Stimulated activated naive CD8-positive, alpha-beta T cell treated with anti-CD3 and anti-CD28 coated beads, Interleukin-15, amount 100 ng/mL, for 72 hours (primary cell): Measurements from ENCODE around the gene CD81.

ENCODE experiments used
- ATAC-seq: fragments of 150-1000 bp; cut with Tn5 transposase; 2 replicates; pipeline ENCODE4 v1.10.0; 2021; ENCODE audit warnings: mild to moderate bottlenecking, moderate library complexity
- DNase-seq, 2 donors: peaks; one replicate each; pipeline ENCODE4 v3.0.0; 2021 to 2022
- H3K27ac Mint-ChIP-seq, 2 donors: one replicate each; pipeline ENCODE4 v1.8.0; 2022; ENCODE audit warnings: mild to moderate bottlenecking in 2 of 2, mixed read lengths in 2 of 2, moderate library complexity in 2 of 2
- H3K27me3 Mint-ChIP-seq: one replicate; pipeline ENCODE4 v1.8.0; 2022; ENCODE audit warnings: mixed read lengths
- H3K4me1 Mint-ChIP-seq: one replicate; pipeline ENCODE4 v1.8.0; 2022; ENCODE audit warnings: mild to moderate bottlenecking, mixed read lengths
- H3K4me3 Mint-ChIP-seq, 2 donors: one replicate each; pipeline ENCODE4 v1.8.0; 2022; ENCODE audit warnings: mild to moderate bottlenecking in 2 of 2, mixed read lengths in 2 of 2, moderate library complexity in 1 of 2
- H3K9me3 Mint-ChIP-seq, 2 donors: one replicate each; pipeline ENCODE4 v1.8.0; 2022; ENCODE audit warnings: mixed read lengths in 2 of 2

The CD81 gene

GRCh38 chr11:2434506-2435255 is 57.6 kb downstream of the CD81 start:
- H3K4me3 Mint-ChIP-seq, result no peak overlapping the region
- H3K4me1 Mint-ChIP-seq, result no peaks in the 10 kb centered on the region
- DNase-seq (no peak), ATAC-seq (no peak)
- no peak overlapping the region for H3K27ac Mint-ChIP-seq
- no peaks in the 10 kb centered on the region for H3K27me3 Mint-ChIP-seq
- H3K9me3 Mint-ChIP-seq, result no peaks in the 10 kb centered on the region

DNA sequence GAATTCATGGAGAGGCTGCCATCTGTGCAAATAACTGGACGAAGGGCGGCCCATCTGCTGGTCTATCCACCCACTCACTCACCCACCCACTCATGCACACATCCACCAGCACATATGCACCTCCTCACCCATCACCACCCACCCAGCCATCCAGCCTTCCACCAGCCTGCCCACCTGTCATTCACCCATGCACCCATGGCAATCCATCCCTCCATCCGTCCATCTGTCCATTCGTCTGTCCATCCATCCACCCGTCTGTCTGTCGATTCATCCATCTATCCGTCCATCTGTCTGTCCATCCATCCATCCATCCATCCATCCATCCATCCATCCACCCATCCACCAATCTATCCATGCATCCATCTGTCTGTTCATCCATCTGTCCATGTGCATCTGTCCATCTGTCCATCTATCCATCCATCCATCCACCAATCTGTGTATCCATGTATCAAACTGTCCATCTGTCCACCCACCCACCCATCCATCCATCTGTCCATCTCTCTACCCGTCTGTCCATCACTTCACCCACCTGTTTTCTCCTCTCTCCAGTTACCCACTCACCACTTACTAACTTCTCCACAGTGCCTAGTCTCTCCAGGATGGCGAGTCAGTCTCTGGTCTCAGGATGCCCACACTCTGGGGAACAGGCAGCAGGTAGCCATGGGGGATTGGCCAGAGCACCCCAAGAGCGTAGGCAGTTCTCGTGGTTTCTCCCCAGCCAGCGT is 58.3 kb downstream of the CD81 start:
- no peak for ATAC-seq
- DNase-seq, result no peak
- Mint-ChIP-seq H3K4me1 (no peaks in the 10 kb centered on the region), H3K9me3 (no peaks in the 10 kb centered on the region), H3K4me3 (no peak overlapping the region), H3K27me3 (no peaks in the 10 kb centered on the region), H3K27ac (no peak overlapping the region)

DNA sequence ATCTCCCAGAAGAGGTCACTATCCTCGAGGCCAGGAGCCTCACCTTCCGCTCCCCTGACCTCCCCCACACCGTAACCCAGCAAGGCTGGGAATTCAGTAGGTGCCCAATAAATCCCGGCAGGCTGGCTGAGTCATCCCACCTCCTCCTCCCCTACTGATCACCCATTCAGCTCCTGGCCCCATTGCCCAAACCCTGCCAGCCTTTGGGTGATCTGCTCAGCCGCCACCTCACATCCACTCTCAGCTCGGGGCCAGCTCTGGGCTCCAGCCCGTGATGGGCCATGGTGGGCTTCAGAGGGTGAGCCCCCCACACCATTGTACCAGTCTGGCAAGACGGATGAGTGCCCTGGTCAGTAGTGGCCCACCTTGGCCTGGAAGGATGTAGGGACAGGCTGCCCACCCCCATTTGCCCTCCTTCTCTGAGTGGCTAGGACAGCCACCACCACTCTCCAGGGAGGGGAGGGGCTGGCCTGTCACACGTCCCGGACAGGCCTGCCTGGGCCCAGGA is 59.0 kb downstream of the CD81 start:
- Mint-ChIP-seq H3K4me3 (no peak overlapping the region), H3K27me3 (no peaks in the 10 kb centered on the region), H3K9me3 (no peaks in the 10 kb centered on the region), H3K4me1 (no peaks in the 10 kb centered on the region), H3K27ac (no peak overlapping the region)
- no peak for ATAC-seq
- DNase-seq, result no peak

DNA sequence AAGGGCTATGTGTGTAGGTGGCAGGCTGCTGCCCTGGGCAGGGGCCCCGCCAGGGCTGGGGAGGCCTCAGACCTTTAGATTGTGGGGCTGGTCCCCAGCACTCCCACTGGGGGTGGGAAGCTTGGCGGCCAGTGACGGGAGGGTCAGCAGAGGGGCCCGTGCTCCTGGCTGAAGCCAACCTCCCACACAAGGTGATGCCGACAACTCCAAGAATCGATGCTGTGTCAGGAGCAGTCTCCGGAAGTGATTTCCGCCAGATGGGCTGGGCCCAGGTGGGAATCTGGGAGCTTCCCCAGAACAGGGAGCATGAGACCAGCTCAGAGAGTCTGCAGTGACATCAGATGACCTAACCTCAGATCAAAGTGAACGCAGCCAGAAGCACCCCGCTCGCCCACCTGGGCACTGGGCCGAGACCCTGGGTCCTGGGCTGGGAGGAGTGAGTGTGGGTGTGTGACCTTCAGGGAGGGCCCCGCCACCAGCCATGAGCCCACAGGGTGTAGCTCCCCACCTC is 59.5 kb downstream of the CD81 start:
- DNase-seq, result no peak
- no peaks in the 10 kb centered on the region for H3K9me3 Mint-ChIP-seq
- H3K27me3 Mint-ChIP-seq, result no peaks in the 10 kb centered on the region
- ATAC-seq, result peak; percentile 25
- H3K4me1 Mint-ChIP-seq, result peaks cover 5% of the 10 kb centered on the region
- no peak overlapping the region for H3K4me3 Mint-ChIP-seq
- H3K27ac Mint-ChIP-seq, result no peak overlapping the region

DNA sequence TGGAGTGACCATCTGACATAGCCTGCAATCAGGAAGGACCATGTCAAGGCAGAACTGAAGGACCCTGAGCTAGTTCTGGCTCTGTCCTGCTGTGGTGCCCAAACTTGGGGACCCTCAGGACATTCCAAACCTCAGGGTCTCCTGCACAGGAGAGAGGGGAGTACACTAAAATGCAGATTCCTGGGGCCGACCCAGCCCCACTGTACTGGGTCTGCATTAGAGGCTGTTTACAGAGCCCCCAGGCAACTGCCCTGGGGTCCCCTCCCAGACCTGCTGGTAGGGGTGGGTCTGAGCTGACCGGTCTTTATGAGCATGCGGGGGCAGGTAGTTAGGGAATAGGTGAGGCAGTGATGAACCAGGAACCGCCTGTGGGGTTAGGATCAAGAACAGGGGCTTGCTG is 60.4 kb downstream of the CD81 start:
- Mint-ChIP-seq H3K4me3 (no peak overlapping the region), H3K27me3 (no peaks in the 10 kb centered on the region), H3K27ac (peak overlapping the region in 1 of 2 donors; percentile 67), H3K4me1 (peaks cover 6% of the 10 kb centered on the region), H3K9me3 (no peaks in the 10 kb centered on the region)
- DNase-seq (no peak), ATAC-seq (no peak)

DNA sequence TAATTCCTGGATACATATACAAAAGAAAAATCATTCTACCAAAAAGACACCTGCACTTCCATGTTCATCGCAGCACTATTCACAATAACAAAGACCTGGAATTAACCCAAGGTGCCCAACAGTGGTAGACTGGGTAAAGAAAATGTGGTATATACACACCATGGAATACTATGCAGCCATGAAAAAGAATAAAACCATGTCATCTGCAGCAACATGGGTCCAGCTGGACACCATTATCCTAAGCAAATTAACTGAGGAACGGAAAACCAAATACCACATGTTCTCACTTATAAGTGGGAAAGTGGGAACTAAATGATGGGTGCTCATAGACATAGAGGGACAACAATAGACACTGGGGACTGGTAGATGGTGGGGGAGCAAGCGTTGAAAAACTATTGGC is 62.7 kb downstream of the CD81 start:
- ATAC-seq (no peak), DNase-seq (no peak)
- Mint-ChIP-seq H3K4me3 (no peak overlapping the region), H3K27ac (no peak overlapping the region), H3K4me1 (peaks cover 20% of the 10 kb centered on the region), H3K9me3 (no peaks in the 10 kb centered on the region), H3K27me3 (no peaks in the 10 kb centered on the region)

DNA sequence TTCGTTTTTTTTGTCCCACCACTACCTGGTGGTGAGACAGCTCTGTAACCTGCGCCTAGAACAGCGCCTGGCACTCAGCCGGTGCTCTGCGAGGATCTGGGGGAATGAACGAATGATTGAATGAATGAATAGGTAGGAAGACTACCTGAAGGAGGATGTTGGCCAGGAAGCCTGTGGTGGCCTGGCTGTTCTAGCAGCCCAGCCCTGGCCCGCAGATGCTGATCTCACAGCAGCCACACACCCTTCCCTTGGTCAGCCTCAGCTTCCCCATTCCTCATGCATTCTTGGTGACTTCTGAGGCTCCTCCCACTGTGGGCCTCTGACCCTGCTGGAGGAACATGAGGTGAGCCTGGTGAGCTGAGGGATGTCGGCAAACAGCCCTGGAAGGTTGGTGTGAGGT is 63.5 kb downstream of the CD81 start:
- ATAC-seq (no peak), DNase-seq (no peak)
- Mint-ChIP-seq H3K27ac (no peak overlapping the region), H3K9me3 (no peaks in the 10 kb centered on the region), H3K4me1 (peaks cover 26% of the 10 kb centered on the region), H3K4me3 (no peak overlapping the region), H3K27me3 (no peaks in the 10 kb centered on the region)

GRCh38 chr11:2441171-2441570 is 64.1 kb downstream of the CD81 start:
- Mint-ChIP-seq H3K27ac (no peak overlapping the region), H3K4me1 (peaks cover 31% of the 10 kb centered on the region), H3K27me3 (no peaks in the 10 kb centered on the region), H3K9me3 (no peaks in the 10 kb centered on the region), H3K4me3 (no peak overlapping the region)
- no peak for ATAC-seq
- DNase-seq, result no peak

DNA sequence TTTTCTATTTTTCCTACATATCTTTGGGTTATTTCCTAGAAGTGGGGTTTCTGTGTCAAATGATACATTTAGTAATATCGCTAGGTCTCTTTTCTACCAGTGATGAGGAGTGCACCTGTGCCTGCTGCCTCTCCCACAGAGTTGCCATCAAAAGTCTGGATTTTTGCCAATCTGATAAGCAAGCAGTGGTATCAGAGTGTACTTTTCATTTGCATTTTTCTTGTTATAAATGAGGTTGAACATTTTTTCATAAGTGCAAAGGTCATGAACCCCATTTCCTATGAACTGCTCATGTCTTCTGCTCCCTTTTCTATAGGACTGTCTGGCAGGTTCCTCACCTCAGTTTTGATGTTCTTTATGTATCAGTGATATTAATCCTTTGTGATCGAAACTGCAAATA is 65.5 kb downstream of the CD81 start:
- H3K27me3 Mint-ChIP-seq, result no peaks in the 10 kb centered on the region
- peaks cover 45% of the 10 kb centered on the region for H3K4me1 Mint-ChIP-seq
- no peak for DNase-seq
- H3K27ac Mint-ChIP-seq, result no peak overlapping the region
- H3K4me3 Mint-ChIP-seq, result no peak overlapping the region
- no peak for ATAC-seq
- H3K9me3 Mint-ChIP-seq, result no peaks in the 10 kb centered on the region

- ATAC-seq (no peak), DNase-seq (no peak)
- no peaks in the 10 kb centered on the region for H3K27me3 Mint-ChIP-seq
- no peak overlapping the region for H3K27ac Mint-ChIP-seq
- no peaks in the 10 kb centered on the region for H3K9me3 Mint-ChIP-seq
- peak overlapping the region; percentile 1 to 17 for H3K4me3 Mint-ChIP-seq
- peaks cover 52% of the 10 kb centered on the region for H3K4me1 Mint-ChIP-seq
Measured at GRCh38 chr11:2443406-2443805, 66.3 kb downstream of the CD81 start.

- Mint-ChIP-seq H3K27me3 (no peaks in the 10 kb centered on the region), H3K9me3 (no peaks in the 10 kb centered on the region), H3K27ac (peak within 1 kb of the TSS in 1 of 2 donors; percentile 69), H3K4me1 (peaks cover 56% of the 10 kb centered on the region), H3K4me3 (peak within 1 kb of the TSS; percentile 90 to 96)
- DNase-seq, result peak; percentile 76 to 79
- peak; percentile 27 for ATAC-seq
Measured at GRCh38 chr11:2443881-2444820, 67.0 kb downstream of the CD81 start, which contains the start of gene TRPM5. Gene TRPM5, minus strand, starts transcription at chr11:2444514. Its CDS starts 21,478 bp downstream, at chr11:2423036.

DNA sequence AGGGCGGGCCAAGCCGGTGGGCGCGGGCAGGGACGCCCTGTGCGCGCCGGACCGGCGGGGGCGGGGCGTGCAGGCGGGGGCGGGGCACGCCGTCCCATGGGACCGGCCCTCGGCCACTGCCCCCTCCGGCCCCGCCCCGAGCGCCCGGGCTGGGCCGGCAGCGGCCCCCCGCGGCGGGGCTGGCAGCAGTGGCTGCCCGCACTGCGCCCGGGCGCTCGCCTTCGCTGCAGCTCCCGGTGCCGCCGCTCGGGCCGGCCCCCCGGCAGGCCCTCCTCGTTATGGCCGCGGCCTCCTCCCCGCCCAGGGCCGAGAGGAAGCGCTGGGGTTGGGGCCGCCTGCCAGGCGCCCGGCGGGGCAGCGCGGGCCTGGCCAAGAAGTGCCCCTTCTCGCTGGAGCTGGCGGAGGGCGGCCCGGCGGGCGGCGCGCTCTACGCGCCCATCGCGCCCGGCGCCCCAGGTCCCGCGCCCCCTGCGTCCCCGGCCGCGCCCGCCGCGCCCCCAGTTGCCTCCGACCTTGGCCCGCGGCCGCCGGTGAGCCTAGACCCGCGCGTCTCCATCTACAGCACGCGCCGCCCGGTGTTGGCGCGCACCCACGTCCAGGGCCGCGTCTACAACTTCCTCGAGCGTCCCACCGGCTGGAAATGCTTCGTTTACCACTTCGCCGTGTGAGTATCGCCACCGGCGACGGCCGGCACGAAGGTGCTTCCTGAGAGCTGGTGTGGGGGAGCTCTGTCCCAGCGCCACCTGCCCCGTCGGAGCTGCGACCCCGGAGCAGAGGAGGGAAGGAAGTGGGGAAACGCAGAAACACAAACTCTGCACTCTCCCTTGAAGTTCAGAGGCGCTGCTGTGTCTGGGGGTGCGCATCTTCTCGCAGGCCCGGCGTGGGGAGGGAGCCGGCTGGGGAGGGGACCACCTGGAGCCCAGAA is 68.0 kb downstream of the CD81 start, which contains the start of gene KCNQ1:
TSS of gene KCNQ1 (plus strand) at position 188 of the 925 bp plus-strand sequence. CDS start at position 279, 91 bp downstream.
- H3K27ac Mint-ChIP-seq, result peak within 1 kb of the TSS in 1 of 2 donors; percentile 69
- peak; percentile 67 for ATAC-seq

DNA sequence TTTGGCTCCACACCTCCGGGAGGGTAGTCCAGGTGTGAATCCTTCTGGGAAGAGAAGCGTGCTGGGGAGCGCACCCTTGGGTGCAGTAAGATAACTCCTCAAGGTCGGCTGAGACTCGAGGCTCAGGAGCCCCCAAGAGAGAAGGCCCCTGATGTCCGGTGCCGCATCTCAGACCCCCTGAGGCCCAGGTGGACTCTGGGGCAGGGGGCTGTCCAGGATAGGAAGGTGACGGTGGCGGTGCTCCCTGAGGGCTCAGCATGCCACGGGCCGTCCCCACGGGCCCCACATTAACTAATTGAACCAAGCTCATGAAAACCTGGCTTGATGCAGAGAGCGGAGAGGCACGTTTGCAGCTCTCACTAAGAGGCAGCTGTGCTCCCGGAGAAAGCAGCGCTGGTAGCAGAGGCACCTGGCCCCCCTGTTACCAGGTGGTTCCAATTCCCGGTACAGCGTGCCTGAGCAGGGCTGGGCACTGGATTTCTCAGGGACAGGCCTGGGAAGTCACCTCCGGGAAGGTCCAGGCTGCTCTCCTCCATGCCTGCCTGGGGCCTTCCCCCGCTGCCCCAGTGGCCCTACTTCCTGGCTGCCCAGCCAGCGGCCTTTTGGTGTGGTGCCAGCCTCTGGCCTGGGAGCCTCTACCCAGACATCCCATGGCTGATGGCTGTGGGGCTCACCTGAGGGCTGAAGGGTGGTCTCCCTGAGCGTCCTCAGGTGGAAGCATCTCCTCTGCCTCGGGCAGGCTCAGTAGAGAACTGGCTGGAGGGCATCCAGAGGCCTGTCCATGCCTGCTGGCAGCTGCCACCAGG is 68.8 kb downstream of the CD81 start:
- no peaks in the 10 kb centered on the region for H3K27me3 Mint-ChIP-seq
- DNase-seq, result no peak
- ATAC-seq, result peak; percentile 4
- H3K4me1 Mint-ChIP-seq, result peaks cover 56% of the 10 kb centered on the region
- H3K9me3 Mint-ChIP-seq, result no peaks in the 10 kb centered on the region
- peak overlapping the region in 1 of 2 donors; percentile 27 for H3K27ac Mint-ChIP-seq
- peak overlapping the region; percentile 90 to 96 for H3K4me3 Mint-ChIP-seq

More for the DNA sequence above, 68.0 kb downstream of the CD81 start, which contains the start of gene KCNQ1:
- Mint-ChIP-seq H3K4me1 (peaks cover 56% of the 10 kb centered on the region), H3K27me3 (no peaks in the 10 kb centered on the region), H3K9me3 (no peaks in the 10 kb centered on the region), H3K4me3 (peak within 1 kb of the TSS; percentile 90 to 96)
- DNase-seq, result peak; percentile 45 to 73
